GM12801 (cell line): ENCODE measurements around the gene RNF103.

Experiments
- TF ChIP-seq, protein P1 (sequence below): IDR thresholded peaks from one replicate; pipeline ENCODE4 v1.5.1; 2011; ENCODE audit warnings: control low read depth; ENCODE audit not compliant: insufficient read length; ENCODE audit errors: extremely low read depth

The RNF103 gene

DNA sequence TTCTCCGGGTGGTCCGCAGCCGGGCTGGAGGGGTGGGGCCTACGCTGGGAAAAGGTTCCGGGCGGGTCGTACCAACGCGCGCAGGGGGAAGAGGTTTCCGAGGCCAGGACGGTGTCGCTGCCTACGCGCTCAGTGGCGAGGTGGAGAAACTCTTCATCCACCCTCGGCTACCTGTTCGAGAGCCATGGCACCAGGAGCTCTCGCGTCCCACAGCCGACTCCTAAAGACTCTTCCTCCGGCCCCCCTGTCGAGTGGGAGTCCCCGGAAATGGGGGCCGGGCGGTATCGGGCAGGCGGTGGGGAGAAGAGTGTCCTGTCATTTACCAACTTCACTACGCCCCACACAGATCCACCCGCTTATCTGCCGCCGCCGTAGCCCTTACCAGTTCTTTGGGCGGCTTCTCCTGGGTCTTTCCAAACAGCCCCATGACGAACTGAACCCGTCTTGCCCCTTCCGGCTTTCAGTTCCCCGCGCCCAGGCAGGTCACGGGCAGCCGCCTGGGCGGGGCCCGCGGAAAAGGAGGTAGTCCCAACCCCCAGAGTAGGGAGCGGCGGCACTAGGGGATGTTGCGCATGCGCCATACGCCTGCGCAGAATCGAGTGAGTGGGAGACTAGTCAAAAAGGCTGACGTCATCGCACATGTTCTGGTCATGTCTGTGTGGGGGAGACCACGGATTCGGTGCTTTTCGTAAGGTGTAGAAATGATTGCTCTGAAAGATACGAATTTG lies 60.6 kb downstream of the RNF103 start, which contains the start of gene CHMP3:
TSS of gene CHMP3 (minus strand) at position 522 of the 728 bp plus-strand sequence. CDS start at position 427, 95 bp downstream.
- TF ChIP-seq, protein P1, sequence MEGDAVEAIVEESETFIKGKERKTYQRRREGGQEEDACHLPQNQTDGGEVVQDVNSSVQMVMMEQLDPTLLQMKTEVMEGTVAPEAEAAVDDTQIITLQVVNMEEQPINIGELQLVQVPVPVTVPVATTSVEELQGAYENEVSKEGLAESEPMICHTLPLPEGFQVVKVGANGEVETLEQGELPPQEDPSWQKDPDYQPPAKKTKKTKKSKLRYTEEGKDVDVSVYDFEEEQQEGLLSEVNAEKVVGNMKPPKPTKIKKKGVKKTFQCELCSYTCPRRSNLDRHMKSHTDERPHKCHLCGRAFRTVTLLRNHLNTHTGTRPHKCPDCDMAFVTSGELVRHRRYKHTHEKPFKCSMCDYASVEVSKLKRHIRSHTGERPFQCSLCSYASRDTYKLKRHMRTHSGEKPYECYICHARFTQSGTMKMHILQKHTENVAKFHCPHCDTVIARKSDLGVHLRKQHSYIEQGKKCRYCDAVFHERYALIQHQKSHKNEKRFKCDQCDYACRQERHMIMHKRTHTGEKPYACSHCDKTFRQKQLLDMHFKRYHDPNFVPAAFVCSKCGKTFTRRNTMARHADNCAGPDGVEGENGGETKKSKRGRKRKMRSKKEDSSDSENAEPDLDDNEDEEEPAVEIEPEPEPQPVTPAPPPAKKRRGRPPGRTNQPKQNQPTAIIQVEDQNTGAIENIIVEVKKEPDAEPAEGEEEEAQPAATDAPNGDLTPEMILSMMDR, result no peak

DNA sequence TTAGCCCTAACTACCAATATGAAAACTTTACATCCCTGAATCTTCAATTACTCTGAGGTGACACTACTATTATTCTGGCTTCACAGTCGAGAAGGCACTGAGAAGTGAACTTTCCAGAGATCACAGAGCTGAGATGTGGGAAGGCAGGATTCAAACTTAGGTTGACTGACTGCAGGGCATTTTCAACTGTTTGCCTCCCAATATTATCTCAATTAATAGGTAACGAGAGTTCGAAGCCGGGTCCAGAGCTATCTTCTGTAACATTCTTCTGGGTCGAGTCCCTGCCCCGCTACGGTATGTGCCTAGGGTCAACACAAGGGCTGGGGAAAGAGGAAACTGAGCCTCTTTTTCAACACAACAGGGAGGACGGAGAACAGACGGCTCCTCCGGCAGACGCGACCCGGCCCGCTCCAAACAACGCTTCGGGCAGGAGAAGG lies 61.2 kb downstream of the RNF103 start:
- TF ChIP-seq, protein P1, result no peak

GRCh38 chr2:86557836-86558235 lies 65.8 kb downstream of the RNF103 start:
- TF ChIP-seq, protein P1, result no peak

GRCh38 chr2:86556508-86556907 lies 67.2 kb downstream of the RNF103 start:
- TF ChIP-seq, protein P1, result no peak
